Measurements from ENCODE around the gene WWOX. TPM values are rescaled to one million over a fixed set of nuclear protein-coding genes. Genes with fewer than 3 reads are reported as not detected.
A peak's percentile ranks its signal among the peaks of the same experiment; 100 is the strongest.

The WWOX gene
- total RNA-seq, 3 donors from 2014 or later = 11.7 to 18.0 (median 13.8) TPM

DNA sequence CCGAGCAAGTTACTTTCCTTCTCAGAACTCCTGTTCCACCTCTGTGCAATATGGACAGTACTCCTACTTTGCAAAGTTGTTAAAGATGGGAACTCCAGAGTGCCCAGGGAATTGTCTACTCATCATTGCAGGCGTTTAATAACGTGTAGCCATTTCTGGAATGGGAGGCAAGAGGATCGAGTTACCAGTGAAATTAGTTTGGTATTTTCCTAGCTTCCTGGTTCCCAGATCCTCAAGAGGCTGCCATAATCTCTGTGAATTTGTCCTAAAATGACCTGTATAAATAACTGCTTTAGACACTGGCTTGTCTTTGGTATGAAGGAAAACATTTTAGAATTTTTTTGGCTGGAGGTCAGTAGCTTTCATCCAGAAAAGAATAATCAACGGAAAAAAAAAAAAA lies 27.7 kb downstream of the WWOX start:
- ATAC-seq (no peak), DNase-seq (no peak)
- intact Hi-C loops (cut with DNase I, micrococcal nuclease) = no loop called here
- H3K4me1 ChIP-seq (ENCODE audit: low read depth) = no peaks in the 10 kb centered on the region
- TF ChIP-seq, protein P1, sequence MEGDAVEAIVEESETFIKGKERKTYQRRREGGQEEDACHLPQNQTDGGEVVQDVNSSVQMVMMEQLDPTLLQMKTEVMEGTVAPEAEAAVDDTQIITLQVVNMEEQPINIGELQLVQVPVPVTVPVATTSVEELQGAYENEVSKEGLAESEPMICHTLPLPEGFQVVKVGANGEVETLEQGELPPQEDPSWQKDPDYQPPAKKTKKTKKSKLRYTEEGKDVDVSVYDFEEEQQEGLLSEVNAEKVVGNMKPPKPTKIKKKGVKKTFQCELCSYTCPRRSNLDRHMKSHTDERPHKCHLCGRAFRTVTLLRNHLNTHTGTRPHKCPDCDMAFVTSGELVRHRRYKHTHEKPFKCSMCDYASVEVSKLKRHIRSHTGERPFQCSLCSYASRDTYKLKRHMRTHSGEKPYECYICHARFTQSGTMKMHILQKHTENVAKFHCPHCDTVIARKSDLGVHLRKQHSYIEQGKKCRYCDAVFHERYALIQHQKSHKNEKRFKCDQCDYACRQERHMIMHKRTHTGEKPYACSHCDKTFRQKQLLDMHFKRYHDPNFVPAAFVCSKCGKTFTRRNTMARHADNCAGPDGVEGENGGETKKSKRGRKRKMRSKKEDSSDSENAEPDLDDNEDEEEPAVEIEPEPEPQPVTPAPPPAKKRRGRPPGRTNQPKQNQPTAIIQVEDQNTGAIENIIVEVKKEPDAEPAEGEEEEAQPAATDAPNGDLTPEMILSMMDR (IDR thresholded peaks at IDR 0.05) = no peak
- H3K4me3 ChIP-seq = no peak overlapping the region
- no peaks in the 10 kb centered on the region for H3K36me3 ChIP-seq (ENCODE audit: low read depth)
- no peaks in the 10 kb centered on the region for H3K9me3 ChIP-seq

GRCh38 chr16:78128913-78129312 lies 29.5 kb downstream of the WWOX start:
- H3K4me3 ChIP-seq = no peak overlapping the region
- H3K9me3 ChIP-seq = no peaks in the 10 kb centered on the region
- ATAC-seq (no peak), DNase-seq (no peak)
- H3K4me1 ChIP-seq (ENCODE audit: low read depth) = no peaks in the 10 kb centered on the region
- TF ChIP-seq, protein P1 (IDR thresholded peaks at IDR 0.05) = no peak
- intact Hi-C loops (cut with DNase I, micrococcal nuclease) = no loop called here
- no peaks in the 10 kb centered on the region for H3K36me3 ChIP-seq (ENCODE audit: low read depth)

DNA sequence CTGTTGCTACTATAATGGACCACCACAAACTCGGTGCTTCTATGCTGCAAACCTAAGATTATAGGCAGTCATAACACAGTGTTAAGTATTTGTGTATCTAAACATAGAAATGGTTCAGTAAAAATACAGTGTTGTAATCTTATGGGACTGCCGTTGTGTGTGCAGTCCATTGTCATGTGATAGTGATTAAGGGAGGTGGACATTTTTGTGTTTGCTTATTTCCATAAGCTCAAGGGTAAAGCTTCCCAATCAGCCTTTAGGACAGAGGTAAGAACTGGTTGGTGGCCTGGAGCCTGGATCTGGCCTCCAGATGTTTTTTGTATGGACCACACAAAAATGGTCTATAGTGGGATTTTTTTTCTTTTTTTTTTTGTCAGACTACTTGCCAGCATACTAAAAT lies 29.9 kb downstream of the WWOX start:
- intact Hi-C loops (cut with DNase I, micrococcal nuclease) = no loop called here
- ATAC-seq (peak; percentile 20), DNase-seq (no peak)
- no peak overlapping the region for H3K4me3 ChIP-seq
- H3K9me3 ChIP-seq = no peaks in the 10 kb centered on the region
- H3K4me1 ChIP-seq (ENCODE audit: low read depth) = peaks cover 3% of the 10 kb centered on the region
- TF ChIP-seq, protein P1 (IDR thresholded peaks at IDR 0.05) = no peak
- no peaks in the 10 kb centered on the region for H3K36me3 ChIP-seq (ENCODE audit: low read depth)

DNA sequence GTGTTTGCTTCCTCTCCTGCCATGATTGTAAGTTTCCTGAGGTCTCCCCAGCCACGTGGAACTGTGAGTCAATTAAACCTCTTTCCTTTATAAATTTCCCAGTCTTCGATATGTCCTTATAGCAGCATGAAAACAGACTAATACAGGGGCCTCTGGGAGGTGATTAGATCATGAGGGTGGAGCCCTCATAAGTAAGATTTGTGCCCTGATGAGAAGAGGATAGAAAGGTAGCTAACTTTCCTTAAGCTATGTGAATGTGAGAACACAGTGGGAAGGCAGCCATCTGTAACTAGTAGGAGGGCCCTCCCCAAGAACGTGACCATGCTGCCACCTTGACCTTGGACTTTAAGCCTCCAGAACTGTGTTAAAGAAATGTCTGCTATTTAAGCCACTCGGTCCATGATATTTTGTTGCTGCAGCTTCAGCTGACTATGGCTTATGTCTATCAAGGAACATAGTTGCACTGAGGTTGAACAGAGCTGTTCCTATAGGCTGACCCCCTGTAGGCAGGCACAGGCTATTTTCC lies 30.7 kb downstream of the WWOX start:
- H3K4me1 ChIP-seq (ENCODE audit: low read depth) = peaks cover 4% of the 10 kb centered on the region
- no peak for ATAC-seq

DNA sequence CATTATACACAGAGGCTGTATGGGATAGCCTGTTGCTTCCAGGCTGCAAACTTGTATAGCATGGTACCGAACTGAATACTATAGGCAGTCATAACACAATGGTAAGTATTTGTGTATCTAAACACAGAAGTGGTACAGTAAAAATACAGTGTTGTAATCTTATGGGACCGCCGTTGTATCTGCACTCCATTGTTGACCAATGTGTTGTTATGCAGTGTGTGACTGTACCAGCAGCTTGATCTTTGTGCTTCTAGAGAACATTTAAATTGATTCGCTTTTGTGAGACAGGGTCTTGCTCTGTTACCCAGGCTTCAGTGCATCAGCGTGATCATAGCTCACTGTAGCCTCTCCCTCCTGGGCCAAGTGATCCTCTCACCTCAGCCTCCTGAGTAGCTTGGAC lies 31.5 kb downstream of the WWOX start:
- TF ChIP-seq, protein P1 (IDR thresholded peaks at IDR 0.05) = no peak
- DNase-seq (no peak), ATAC-seq (no peak)
- no peaks in the 10 kb centered on the region for H3K9me3 ChIP-seq
- H3K4me3 ChIP-seq = no peak overlapping the region
- intact Hi-C loops (cut with DNase I, micrococcal nuclease) = no loop called here
- H3K4me1 ChIP-seq (ENCODE audit: low read depth) = peaks cover 4% of the 10 kb centered on the region
- no peaks in the 10 kb centered on the region for H3K36me3 ChIP-seq (ENCODE audit: low read depth)

More for the DNA sequence above, 30.7 kb downstream of the WWOX start:
- TF ChIP-seq, protein P1 (IDR thresholded peaks at IDR 0.05) = no peak
- intact Hi-C loops (cut with DNase I, micrococcal nuclease) = no loop called here
- no peak for DNase-seq
- Histone ChIP-seq H3K9me3 (no peaks in the 10 kb centered on the region), H3K4me3 (no peak overlapping the region), H3K36me3 (ENCODE audit: low read depth) (no peaks in the 10 kb centered on the region)

DNA sequence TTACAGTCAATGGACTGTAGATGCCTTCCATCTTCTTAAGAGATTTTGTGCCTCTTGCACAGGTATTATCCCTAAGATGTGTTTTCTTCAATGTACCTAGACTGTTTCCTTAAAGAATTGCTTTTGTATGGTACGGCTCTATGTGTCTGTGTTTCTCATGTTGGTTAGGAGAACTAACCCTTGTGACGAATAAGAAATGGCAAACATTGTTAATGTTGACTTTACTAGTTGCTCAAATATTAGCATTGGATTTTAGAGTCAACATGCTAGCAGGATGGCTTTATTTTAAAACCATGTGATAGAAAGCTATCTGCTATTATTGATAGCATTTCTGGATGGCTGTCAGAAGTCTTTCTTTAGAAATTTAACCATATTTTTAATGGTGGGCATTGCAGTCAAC lies 34.5 kb downstream of the WWOX start:
- ATAC-seq = peak; percentile 67
- H3K9me3 ChIP-seq = no peaks in the 10 kb centered on the region
- intact Hi-C loops (cut with DNase I, micrococcal nuclease) = no loop called here
- peaks cover 4% of the 10 kb centered on the region for H3K4me1 ChIP-seq (ENCODE audit: low read depth)
- TF ChIP-seq, protein P1 (IDR thresholded peaks at IDR 0.05) = no peak
- no peak for DNase-seq
- no peak overlapping the region for H3K4me3 ChIP-seq
- no peaks in the 10 kb centered on the region for H3K36me3 ChIP-seq (ENCODE audit: low read depth)
